Keratinocyte (primary cell): ENCODE data around the gene CRYGB. TPM values are rescaled to one million over a fixed set of nuclear protein-coding genes. Genes with fewer than 3 reads are reported as not detected.

Source experiments
- DNase-seq: peaks from one replicate; pipeline ENCODE4 v3.0.0-alpha.2; 2011; ENCODE audit warnings: low read depth, missing footprints, low spot score
- FAIRE-seq: peaks from 2 replicates; lab custom pipeline; 2011; peaks lifted over from hg19 to GRCh38; lab: Jason Lieb, UNC
- H2AFZ ChIP-seq: 2 replicates; pipeline ENCODE4 v1.6.0; 2012; ENCODE audit warnings: low read length, control low read depth, inconsistent platforms; ENCODE audit not compliant: control insufficient read depth
- H3K27ac ChIP-seq: 2 replicates; pipeline ENCODE4 v1.5.1; 2011; ENCODE audit warnings: low read length; ENCODE audit not compliant: control insufficient read depth, insufficient read depth
- H3K27me3 ChIP-seq: 3 replicates; pipeline ENCODE4 v1.6.0; 2011; ENCODE audit warnings: low read length; ENCODE audit not compliant: control insufficient read depth, insufficient read depth; ENCODE audit errors: extremely low read depth
- H3K36me3 ChIP-seq, 2 experiments: 2 replicates in 1 of 2; 3 replicates in 1 of 2; pipeline ENCODE4 v1.5.1; 2011; ENCODE audit warnings: low read length in 2 of 2, mild to moderate bottlenecking in 1 of 2; ENCODE audit not compliant: control insufficient read depth in 2 of 2, insufficient read depth in 2 of 2; ENCODE audit errors: extremely low read depth in 1 of 2
- H3K4me1 ChIP-seq: 3 replicates; pipeline ENCODE4 v1.5.1; 2011; ENCODE audit warnings: low read length; ENCODE audit not compliant: control insufficient read depth, insufficient read depth; ENCODE audit errors: extremely low read depth
- H3K4me2 ChIP-seq: 3 replicates; pipeline ENCODE4 v1.6.0; 2011; ENCODE audit warnings: low read depth, low read length; ENCODE audit not compliant: control insufficient read depth, insufficient read depth; ENCODE audit errors: extremely low read depth
- H3K4me3 ChIP-seq, 3 experiments: fragments of 200-600 bp in 1 of 3; sonication (generic) in 1 of 3; 2 replicates in 2 of 3; 3 replicates in 1 of 3; pipeline ENCODE4 v1.5.1; 2011 to 2016; ENCODE audit warnings: low read length in 3 of 3, mild to moderate bottlenecking in 3 of 3, control low read depth in 2 of 3, inconsistent platforms in 1 of 3, low read depth in 1 of 3, mixed read lengths in 1 of 3, mixed run types in 1 of 3, moderate library complexity in 1 of 3; ENCODE audit not compliant: control insufficient read depth in 2 of 3, insufficient read depth in 2 of 3; ENCODE audit errors: extremely low read depth in 1 of 3
- H3K79me2 ChIP-seq: 2 replicates; pipeline ENCODE4 v1.6.0; 2012; ENCODE audit warnings: low read length; ENCODE audit not compliant: control insufficient read depth, insufficient read depth
- H3K9ac ChIP-seq: 3 replicates; pipeline ENCODE4 v1.6.0; 2011; ENCODE audit warnings: low read length; ENCODE audit not compliant: control insufficient read depth, insufficient read depth; ENCODE audit errors: extremely low read depth
- H3K9me1 ChIP-seq: 3 replicates; pipeline ENCODE4 v1.6.0; 2011; ENCODE audit warnings: low read length; ENCODE audit not compliant: control insufficient read depth, insufficient read depth; ENCODE audit errors: extremely low read depth
- H3K9me3 ChIP-seq: 2 replicates; pipeline ENCODE4 v1.5.1; 2012; ENCODE audit warnings: low read depth, low read length; ENCODE audit not compliant: control insufficient read depth
- H4K20me1 ChIP-seq: 3 replicates; pipeline ENCODE4 v1.6.0; 2011; ENCODE audit warnings: low read length; ENCODE audit not compliant: control insufficient read depth, insufficient read depth; ENCODE audit errors: extremely low read depth
- CTCF ChIP-seq, 3 experiments: IDR thresholded peaks in 1 of 3; conservative IDR thresholded peaks in 1 of 3; optimal IDR thresholded peaks in 1 of 3; 2 replicates in 2 of 3; 3 replicates in 1 of 3; pipeline versions ENCODE3 to v1.5.1; 2011; ENCODE audit warnings: low read length in 3 of 3, mild to moderate bottlenecking in 3 of 3, moderate library complexity in 2 of 3, control low read depth in 1 of 3, inconsistent platforms in 1 of 3; ENCODE audit not compliant: insufficient read depth in 2 of 3; ENCODE audit errors: extremely low read depth in 1 of 3
- EZH2 ChIP-seq: IDR thresholded peaks from one replicate; pipeline ENCODE4 v1.6.1; 2012; ENCODE audit warnings: inconsistent platforms, mild to moderate bottlenecking, low read length, moderate library complexity
- dilution Hi-C: fragments of 300-500 bp; cut with MboI; formaldehyde crosslinking; loops from one replicate; pipeline ENCODE4 v1.7.0; 2020; ENCODE audit warnings: low sequenced_read_pairs; ENCODE audit not compliant: extremely low pct_ligation_motif_present
- polyA plus RNA-seq, 5 experiments: library from polyadenylated mRNA; depleted of rRNA in 3 of 5; stranded (reverse) in 3 of 5; stranded (forward) in 1 of 5; unstranded in 1 of 5; fragments of >200 nt; gene quantifications; 1 replicate in 1 of 5; 2 replicates in 3 of 5; 3 replicates in 1 of 5; pipeline versions ENCODE4 v1.2.1 to v1.2.3, GENCODE V29; 2011 to 2012; ENCODE audit warnings: missing spikeins in 2 of 5, low read depth in 1 of 5, low replicate concordance in 1 of 5

CRYGB gene
- polyA plus RNA-seq, 1 donor (not counting 4 experiments of a cell fraction or from before 2014, with no cell fraction given): not detected

- DNase-seq (no peak), FAIRE-seq (no peak)
- no peaks in the 10 kb centered on the region for H3K36me3 ChIP-seq
- no peaks in the 10 kb centered on the region for H4K20me1 ChIP-seq
- TF ChIP-seq CTCF (optimal IDR thresholded peaks at IDR 0.05 in 1 of 3, IDR thresholded peaks at IDR 0.05 in 1 of 3, conservative IDR thresholded peaks at IDR 0.05 in 1 of 3; ENCODE audit: extremely low read depth in 1 of 3, insufficient read depth in 2 of 3, low read length in 3 of 3) (no peak), EZH2 (no peak)
- dilution Hi-C loops: no loop called here
- H3K9ac ChIP-seq: no peak overlapping the region
- no peak overlapping the region for H2AFZ ChIP-seq
- no peaks in the 10 kb centered on the region for H3K9me1 ChIP-seq
- H3K79me2 ChIP-seq: no peaks in the 10 kb centered on the region
- no peak overlapping the region for H3K4me2 ChIP-seq
- no peaks in the 10 kb centered on the region for H3K9me3 ChIP-seq
- H3K4me3 ChIP-seq: no peak overlapping the region
- H3K4me1 ChIP-seq: peaks cover 8% of the 10 kb centered on the region
- peaks cover 12% of the 10 kb centered on the region for H3K27me3 ChIP-seq
- H3K27ac ChIP-seq: no peak overlapping the region
These were observed 17.8 kb downstream of the CRYGB start for GRCh38 chr2:208128136-208128535.

- no peaks in the 10 kb centered on the region for H3K36me3 ChIP-seq
- no peaks in the 10 kb centered on the region for H3K9me3 ChIP-seq
- H3K79me2 ChIP-seq: no peaks in the 10 kb centered on the region
- FAIRE-seq (no peak), DNase-seq (no peak)
- H3K4me2 ChIP-seq: no peak overlapping the region
- dilution Hi-C loops: no loop called here
- no peak overlapping the region for H3K27ac ChIP-seq
- peaks cover 8% of the 10 kb centered on the region for H3K4me1 ChIP-seq
- no peak overlapping the region for H2AFZ ChIP-seq
- no peaks in the 10 kb centered on the region for H3K9me1 ChIP-seq
- no peaks in the 10 kb centered on the region for H4K20me1 ChIP-seq
- peaks cover 12% of the 10 kb centered on the region for H3K27me3 ChIP-seq
- H3K9ac ChIP-seq: no peak overlapping the region
- no peak for TF ChIP-seq CTCF (optimal IDR thresholded peaks at IDR 0.05 in 1 of 3, IDR thresholded peaks at IDR 0.05 in 1 of 3, conservative IDR thresholded peaks at IDR 0.05 in 1 of 3; ENCODE audit: extremely low read depth in 1 of 3, insufficient read depth in 2 of 3, low read length in 3 of 3)
- TF ChIP-seq EZH2: no peak
- H3K4me3 ChIP-seq: no peak overlapping the region
These were observed 18.9 kb downstream of the CRYGB start for GRCh38 chr2:208127090-208127489.
